Tibial nerve (tissue), 3 donors: ENCODE results near the gene DUSP9.

Source experiments
- CTCF ChIP-seq, 5 experiments: fragments of 200-600 bp in 3 of 5; fragments of 450-650 bp in 2 of 5; sonication (generic) in 3 of 5; IDR thresholded peaks; one replicate each; pipeline ENCODE4 v1.5.1; 2016 to 2019; ENCODE audit warnings: antibody characterized with exemption in 5 of 5, mild to moderate bottlenecking in 3 of 5, moderate library complexity in 2 of 5
- POLR2A ChIP-seq, 2 donors: fragments of 450-650 bp; IDR thresholded peaks; one replicate each; pipeline ENCODE4 v1.6.1; 2017; ENCODE audit warnings: antibody characterized with exemption in 2 of 2, mild to moderate bottlenecking in 2 of 2, moderate library complexity in 2 of 2

- TF ChIP-seq CTCF (IDR thresholded peaks at IDR 0.05) (no peak), POLR2A (IDR thresholded peaks at IDR 0.05) (no peak)
These were observed 34.6 kb upstream of the DUSP9 start for GRCh38 chrX:153612413-153612812.
